Breast epithelium (tissue), 4 donors: Measurements from ENCODE around the gene ZCWPW2. TPM values are rescaled to one million over a fixed set of nuclear protein-coding genes. Genes with fewer than 3 reads are reported as not detected.
A peak's percentile ranks its signal among the peaks of the same experiment; 100 is the strongest.

Source experiments
- DNase-seq, 2 donors: peaks; one replicate each; pipeline ENCODE4 v3.0.0-alpha.2; 2019; ENCODE audit warnings: low spot score in 2 of 2
- H3K27ac ChIP-seq, 2 donors: fragments of 200-600 bp; sonication (generic) in 1 of 2; one replicate each; pipeline ENCODE4 v1.5.1; 2016 to 2019; ENCODE audit warnings: mild to moderate bottlenecking in 1 of 2
- H3K27me3 ChIP-seq, 2 donors: fragments of 200-600 bp; sonication (generic) in 1 of 2; one replicate each; pipeline versions ENCODE4 v1.5.1 to v1.6.0; 2017 to 2019; ENCODE audit warnings: control low read depth in 1 of 2, mild to moderate bottlenecking in 1 of 2
- H3K36me3 ChIP-seq: fragments of 200-600 bp; one replicate; pipeline ENCODE4 v1.5.1; 2019
- H3K4me1 ChIP-seq, 2 donors: fragments of 200-600 bp; sonication (generic); one replicate each; pipeline ENCODE4 v1.5.1; 2016 to 2019; ENCODE audit warnings: control low read depth in 1 of 2
- H3K4me3 ChIP-seq, 3 donors: fragments of 200-600 bp; sonication (generic); 1 replicate in 2 of 3; 2 replicates in 1 of 3; pipeline ENCODE4 v1.5.1; 2016 to 2019; ENCODE audit warnings: mild to moderate bottlenecking in 3 of 3, moderate library complexity in 2 of 3
- H3K9me3 ChIP-seq, 2 donors: fragments of 200-600 bp; sonication (generic) in 1 of 2; one replicate each; pipeline ENCODE4 v1.5.1; 2016 to 2019; ENCODE audit warnings: control low read depth in 1 of 2
- CTCF ChIP-seq, 3 donors: fragments of 450-650 bp; IDR thresholded peaks; one replicate each; pipeline ENCODE4 v1.5.1; 2016 to 2017; ENCODE audit warnings: antibody characterized with exemption in 3 of 3, mild to moderate bottlenecking in 3 of 3, moderate library complexity in 3 of 3
- POLR2A ChIP-seq: fragments of 450-650 bp; IDR thresholded peaks from one replicate; pipeline ENCODE4 v1.6.1; 2016; ENCODE audit warnings: antibody characterized with exemption, mild to moderate bottlenecking, moderate library complexity
- POLR2AphosphoS5 ChIP-seq, 3 donors: sonication (generic); formaldehyde crosslinking; IDR thresholded peaks; one replicate each; pipeline ENCODE4 v1.6.1; 2017; ENCODE audit warnings: antibody characterized with exemption in 3 of 3
- intact Hi-C: fragments of 100-400 bp; cut with DNase I; formaldehyde crosslinking; loops from one replicate; pipeline ENCODE4 v1.15.1; 2023; ENCODE audit warnings: low total_unique reads
- total RNA-seq, 3 donors: library from RNA; depleted of rRNA; stranded (reverse); fragments of >200 nt; gene quantifications; one replicate each; pipeline ENCODE4 v1.1.0, GENCODE V29; 2016

ZCWPW2 gene
- 1 to 10 TPM; 1.1 to 2.3 (median 1.3) TPM for total RNA-seq

GRCh38 chr3:28348629-28349468 lies at the start of gene ZCWPW2, which contains the start of gene AZI2:
TSS of gene ZCWPW2 (plus strand) at chr3:28348721. CDS start at chr3:28413069, 64,348 bp downstream.
TSS of gene AZI2 (minus strand) at chr3:28348824. CDS start at chr3:28340617, 8,207 bp downstream.
- intact Hi-C loops = no loop called here
- peak; percentile 94 to 95 for DNase-seq
- H3K4me3 ChIP-seq = peak within 1 kb of the TSS; percentile 67 to 84 (median 70)
- H3K27ac ChIP-seq = peak within 1 kb of the TSS; percentile 98 to 99
- TF ChIP-seq POLR2A (peak; percentile 83), CTCF (IDR thresholded peaks at IDR 0.05) (no peak), POLR2AphosphoS5 (IDR thresholded peaks at IDR 0.05) (peak; percentile 77 to 93 (median 91))
- no peaks in the 10 kb centered on the region for H3K27me3 ChIP-seq
- H3K36me3 ChIP-seq = no peaks in the 10 kb centered on the region
- peaks cover 0 to 8% of the 10 kb centered on the region in 2 donors for H3K9me3 ChIP-seq
- H3K4me1 ChIP-seq = peaks cover 0 to 5% of the 10 kb centered on the region in 2 donors

GRCh38 chr3:28299705-28300104 lies 48.8 kb upstream of the ZCWPW2 start:
- Histone ChIP-seq H3K27ac (no peak overlapping the region), H3K4me1 (no peaks in the 10 kb centered on the region), H3K4me3 (no peak overlapping the region), H3K9me3 (no peaks in the 10 kb centered on the region), H3K36me3 (no peaks in the 10 kb centered on the region), H3K27me3 (no peaks in the 10 kb centered on the region)
- TF ChIP-seq CTCF (IDR thresholded peaks at IDR 0.05) = no peak
- no peak for TF ChIP-seq POLR2AphosphoS5 (IDR thresholded peaks at IDR 0.05)
- TF ChIP-seq POLR2A = no peak
- intact Hi-C loops = no loop called here
- no peak for DNase-seq

- Histone ChIP-seq H3K4me3 (no peak overlapping the region), H3K27ac (no peak overlapping the region), H3K27me3 (no peaks in the 10 kb centered on the region), H3K36me3 (no peaks in the 10 kb centered on the region), H3K9me3 (no peaks in the 10 kb centered on the region), H3K4me1 (no peaks in the 10 kb centered on the region)
- DNase-seq = no peak
- intact Hi-C loops = no loop called here
- TF ChIP-seq CTCF (IDR thresholded peaks at IDR 0.05) (no peak), POLR2AphosphoS5 (IDR thresholded peaks at IDR 0.05) (no peak), POLR2A (no peak)
Measured at GRCh38 chr3:28300345-28300962, 48.1 kb upstream of the ZCWPW2 start.

GRCh38 chr3:28301688-28302087 lies 46.8 kb upstream of the ZCWPW2 start:
- Histone ChIP-seq H3K9me3 (no peaks in the 10 kb centered on the region), H3K36me3 (no peaks in the 10 kb centered on the region), H3K27ac (no peak overlapping the region), H3K4me3 (no peak overlapping the region), H3K4me1 (no peaks in the 10 kb centered on the region), H3K27me3 (no peaks in the 10 kb centered on the region)
- intact Hi-C loops = no loop called here
- DNase-seq = no peak
- TF ChIP-seq POLR2A (no peak), CTCF (IDR thresholded peaks at IDR 0.05) (no peak), POLR2AphosphoS5 (IDR thresholded peaks at IDR 0.05) (no peak)

GRCh38 chr3:28308196-28308595 lies 40.3 kb upstream of the ZCWPW2 start:
- H3K4me1 ChIP-seq = no peaks in the 10 kb centered on the region
- intact Hi-C loops = no loop called here
- H3K4me3 ChIP-seq = no peak overlapping the region
- no peak overlapping the region for H3K27ac ChIP-seq
- H3K9me3 ChIP-seq = no peaks in the 10 kb centered on the region
- H3K36me3 ChIP-seq = no peaks in the 10 kb centered on the region
- TF ChIP-seq CTCF (IDR thresholded peaks at IDR 0.05) (no peak), POLR2A (no peak), POLR2AphosphoS5 (IDR thresholded peaks at IDR 0.05) (no peak)
- H3K27me3 ChIP-seq = no peaks in the 10 kb centered on the region
- DNase-seq = no peak
